ENCODE measurements around the gene BGLAP. TPM values are rescaled to one million over a fixed set of nuclear protein-coding genes. Genes with fewer than 3 reads are reported as not detected.

Gene BGLAP
- total RNA-seq, 1 experiment from 2014 or later: 2.4 TPM

DNA sequence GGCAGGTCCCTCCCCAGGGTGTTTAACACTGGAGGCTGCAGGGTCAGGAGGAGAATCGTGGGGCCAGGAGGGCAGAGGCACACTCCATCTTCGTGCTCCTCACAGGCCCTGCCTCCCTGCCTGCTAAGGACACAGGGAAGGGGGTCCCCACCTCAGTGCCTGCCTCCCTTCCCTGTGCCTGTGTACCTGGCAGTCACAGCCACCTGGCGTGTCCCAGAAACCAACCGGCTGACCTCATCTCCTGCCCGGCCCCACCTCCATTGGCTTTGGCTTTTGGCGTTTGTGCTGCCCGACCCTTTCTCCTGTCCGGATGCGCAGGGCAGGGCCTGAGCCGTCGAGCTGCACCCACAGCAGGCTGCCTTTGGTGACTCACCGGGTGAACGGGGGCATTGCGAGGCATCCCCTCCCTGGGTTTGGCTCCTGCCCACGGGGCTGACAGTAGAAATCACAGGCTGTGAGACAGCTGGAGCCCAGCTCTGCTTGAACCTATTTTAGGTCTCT is 623 bp upstream of the BGLAP start:
- Histone ChIP-seq H3K9me3 (ENCODE audit: control insufficient read depth, low read depth, low read length) (no peaks in the 10 kb centered on the region), H2BK12ac (ENCODE audit: insufficient read length, low read depth, low read length) (no peak overlapping the region), H2BK15ac (ENCODE audit: low read depth, low read length) (no peak overlapping the region), H2BK20ac (ENCODE audit: low read depth, low read length, poor library complexity, severe bottlenecking) (no peak overlapping the region), H4K91ac (ENCODE audit: insufficient read length, low read depth, low read length) (no peak overlapping the region), H3K79me1 (ENCODE audit: insufficient read depth, low read depth, low read length, poor library complexity, severe bottlenecking) (no peaks in the 10 kb centered on the region), H2AFZ (ENCODE audit: low read length) (no peak overlapping the region), H3K4me1 (ENCODE audit: insufficient read depth, low read length) (no peaks in the 10 kb centered on the region), H2BK120ac (ENCODE audit: low read depth, low read length, poor library complexity, severe bottlenecking) (no peak overlapping the region), H3K9ac (ENCODE audit: extremely low read depth, insufficient read length, low read length) (no peak overlapping the region), H2BK5ac (ENCODE audit: insufficient read length, low read length) (no peak overlapping the region), H3T11ph (ENCODE audit: low read length) (no peak overlapping the region), H3K4me2 (ENCODE audit: insufficient read depth, insufficient read length, low read length) (no peak overlapping the region), H2AK5ac (ENCODE audit: insufficient read length, low read length) (no peak overlapping the region), H3K79me2 (ENCODE audit: insufficient read depth, low read length) (no peaks in the 10 kb centered on the region), H3K18ac (ENCODE audit: insufficient read length, low read depth, low read length) (no peak overlapping the region), H3K27ac (ENCODE audit: insufficient read length, low read depth, low read length) (no peak overlapping the region), H3K23me2 (ENCODE audit: insufficient read length, low read depth, low read length, poor library complexity, severe bottlenecking) (peaks cover 3% of the 10 kb centered on the region), H3K27me3 (ENCODE audit: insufficient read depth, low read length) (no peaks in the 10 kb centered on the region), H3K56ac (ENCODE audit: insufficient read length, low read depth, low read length) (no peak overlapping the region), H4K8ac (replicated peaks; ENCODE audit: insufficient read length, low read depth, low read length) (no peak overlapping the region), H3K4ac (ENCODE audit: low read depth, low read length) (no peak overlapping the region), H3K14ac (ENCODE audit: insufficient read depth, low read length) (no peak overlapping the region), H3K23ac (ENCODE audit: insufficient read length, low read depth, low read length) (no peak overlapping the region), H4K20me1 (ENCODE audit: control insufficient read depth, insufficient read depth, insufficient read length) (no peaks in the 10 kb centered on the region), H4K5ac (ENCODE audit: insufficient read length, low read depth, low read length) (no peak overlapping the region)
- no peak for DNase-seq
- Mint-ChIP-seq H3K4me3 (no peak overlapping the region), H3K9me3 (no peaks in the 10 kb centered on the region), H3K27me3 (ENCODE audit: low read depth) (peaks cover 4% of the 10 kb centered on the region; the same call in 1 of the 2 replicates), H3K27ac (peak overlapping the region; percentile 23 to 80 (median 48); a peak in 3 of 7 replicates), H3K4me1 (peaks cover 2 to 3% of the 10 kb centered on the region in 2 experiments), H3K36me3 (ENCODE audit: insufficient read depth in 1 of 3, low read depth in 3 of 3) (peaks cover 14 to 39% (median 35%) of the 10 kb centered on the region in 3 experiments; a peak in 6 of 7 replicates)
- no CpG with 5 or more reads among the region's 15 CpGs for WGBS (ENCODE audit: extremely low coverage, insufficient read length, low lambda C conversion rate)
- TF ChIP-seq, protein P1, sequence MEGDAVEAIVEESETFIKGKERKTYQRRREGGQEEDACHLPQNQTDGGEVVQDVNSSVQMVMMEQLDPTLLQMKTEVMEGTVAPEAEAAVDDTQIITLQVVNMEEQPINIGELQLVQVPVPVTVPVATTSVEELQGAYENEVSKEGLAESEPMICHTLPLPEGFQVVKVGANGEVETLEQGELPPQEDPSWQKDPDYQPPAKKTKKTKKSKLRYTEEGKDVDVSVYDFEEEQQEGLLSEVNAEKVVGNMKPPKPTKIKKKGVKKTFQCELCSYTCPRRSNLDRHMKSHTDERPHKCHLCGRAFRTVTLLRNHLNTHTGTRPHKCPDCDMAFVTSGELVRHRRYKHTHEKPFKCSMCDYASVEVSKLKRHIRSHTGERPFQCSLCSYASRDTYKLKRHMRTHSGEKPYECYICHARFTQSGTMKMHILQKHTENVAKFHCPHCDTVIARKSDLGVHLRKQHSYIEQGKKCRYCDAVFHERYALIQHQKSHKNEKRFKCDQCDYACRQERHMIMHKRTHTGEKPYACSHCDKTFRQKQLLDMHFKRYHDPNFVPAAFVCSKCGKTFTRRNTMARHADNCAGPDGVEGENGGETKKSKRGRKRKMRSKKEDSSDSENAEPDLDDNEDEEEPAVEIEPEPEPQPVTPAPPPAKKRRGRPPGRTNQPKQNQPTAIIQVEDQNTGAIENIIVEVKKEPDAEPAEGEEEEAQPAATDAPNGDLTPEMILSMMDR (conservative IDR thresholded peaks at IDR 0.05): no peak

Data from H9 (cell line).